ES-I3 (cell line): Measurements from ENCODE around the gene B3GLCT.
"Not testable (repeated sequence)": the region's sequence is repeated elsewhere in the genome, so short reads cannot be mapped to it uniquely, and the experiment has no call there.

Experiments
- H3K36me3 ChIP-seq: 2 replicates; pipeline ENCODE4 v1.6.1; 2013; ENCODE audit warnings: mild to moderate bottlenecking, low read length, control low read depth, moderate library complexity; ENCODE audit not compliant: insufficient read depth
- H3K4me1 ChIP-seq: 2 replicates; pipeline ENCODE4 v1.6.1; 2013; ENCODE audit warnings: mild to moderate bottlenecking, control low read depth, low read length; ENCODE audit not compliant: insufficient read depth
- H3K9ac ChIP-seq: 2 replicates; pipeline ENCODE4 v1.6.1; 2013; ENCODE audit warnings: low read depth, mild to moderate bottlenecking, low read length, moderate library complexity
- H3K9me3 ChIP-seq: 2 replicates; pipeline ENCODE4 v1.6.1; 2013; ENCODE audit warnings: mild to moderate bottlenecking, low read length, moderate library complexity; ENCODE audit not compliant: control insufficient read depth, insufficient read depth

The B3GLCT gene

DNA sequence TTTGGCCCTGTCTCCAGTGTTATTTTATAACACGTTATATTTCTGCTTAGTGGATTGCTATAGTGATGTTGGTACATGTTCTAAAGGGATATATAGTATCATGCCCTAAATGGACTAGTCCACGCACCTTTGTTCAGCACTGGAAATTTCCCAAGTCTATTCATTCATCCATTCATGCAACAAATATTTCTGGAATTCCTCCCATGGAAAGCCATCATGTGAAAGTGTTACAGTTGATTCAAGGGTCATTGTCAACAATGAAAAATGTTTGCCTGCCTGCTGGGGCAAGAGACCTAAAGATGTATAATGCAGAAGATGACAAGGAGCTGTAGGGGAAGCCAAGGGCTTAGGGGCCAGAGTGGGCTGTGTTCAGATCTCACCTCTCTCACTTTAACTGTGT lies 27.2 kb upstream of the B3GLCT start:
- no peak overlapping the region for H3K9ac ChIP-seq

DNA sequence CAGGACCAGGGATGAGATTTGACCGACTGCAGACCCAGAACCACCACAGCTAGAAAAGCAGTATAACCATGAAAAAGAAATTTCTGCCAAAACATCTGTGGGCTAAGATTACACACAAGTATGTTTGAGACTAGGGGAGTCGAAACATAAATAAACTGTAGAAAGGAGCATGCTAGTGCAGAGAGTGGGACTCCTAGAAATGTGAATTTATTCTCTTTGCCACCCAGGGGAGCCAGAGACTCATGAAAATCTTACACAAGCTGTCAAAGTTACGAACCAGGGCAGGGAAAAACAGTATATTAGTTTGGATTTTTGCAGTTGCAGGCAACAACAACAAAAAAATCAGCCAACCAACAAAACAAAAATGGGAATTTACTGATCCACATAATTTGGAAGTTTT lies 25.8 kb upstream of the B3GLCT start:
- Histone ChIP-seq H3K4me1 (no peaks in the 10 kb centered on the region), H3K9ac (no peak overlapping the region), H3K36me3 (no peaks in the 10 kb centered on the region), H3K9me3 (no peaks in the 10 kb centered on the region)

More for the DNA sequence above, 27.2 kb upstream of the B3GLCT start:
- Histone ChIP-seq H3K4me1 (no peaks in the 10 kb centered on the region), H3K36me3 (no peaks in the 10 kb centered on the region), H3K9me3 (no peaks in the 10 kb centered on the region)

DNA sequence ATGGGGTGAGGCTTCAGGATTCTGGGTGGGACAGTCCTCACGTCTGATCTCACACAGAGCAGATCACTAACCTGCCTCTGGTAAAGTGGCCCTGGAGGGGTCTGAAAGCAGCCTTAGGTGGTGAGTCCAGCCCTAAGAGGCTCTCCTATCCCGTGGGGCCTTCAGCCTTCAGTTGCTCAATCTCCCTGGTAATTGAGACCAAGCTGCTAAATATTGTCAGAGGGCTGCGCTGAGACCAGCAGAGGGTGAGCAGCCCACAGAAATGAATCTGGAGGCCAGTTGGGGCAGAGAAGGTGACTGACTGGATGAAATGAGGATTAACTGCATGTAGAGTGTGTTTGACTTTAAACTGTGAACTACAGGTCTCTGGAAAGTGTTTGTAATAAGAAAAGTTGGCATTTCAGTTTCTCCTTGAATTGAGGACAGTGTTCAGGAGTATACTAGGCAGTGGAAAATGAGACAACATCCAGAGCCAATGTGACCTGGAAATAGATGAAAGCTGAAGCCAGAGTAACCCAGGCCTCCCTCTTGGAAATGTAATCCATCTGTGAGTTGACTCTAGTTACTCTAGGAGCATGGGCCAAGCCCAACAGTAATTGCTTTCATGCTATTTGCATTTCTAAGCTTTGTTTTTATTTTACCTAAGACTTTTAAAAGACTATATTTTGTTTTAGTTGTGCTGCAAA lies 23.8 kb upstream of the B3GLCT start:
- H3K9ac ChIP-seq, result no peak overlapping the region
- no peaks in the 10 kb centered on the region for H3K36me3 ChIP-seq
- no peaks in the 10 kb centered on the region for H3K9me3 ChIP-seq
- no peaks in the 10 kb centered on the region for H3K4me1 ChIP-seq

DNA sequence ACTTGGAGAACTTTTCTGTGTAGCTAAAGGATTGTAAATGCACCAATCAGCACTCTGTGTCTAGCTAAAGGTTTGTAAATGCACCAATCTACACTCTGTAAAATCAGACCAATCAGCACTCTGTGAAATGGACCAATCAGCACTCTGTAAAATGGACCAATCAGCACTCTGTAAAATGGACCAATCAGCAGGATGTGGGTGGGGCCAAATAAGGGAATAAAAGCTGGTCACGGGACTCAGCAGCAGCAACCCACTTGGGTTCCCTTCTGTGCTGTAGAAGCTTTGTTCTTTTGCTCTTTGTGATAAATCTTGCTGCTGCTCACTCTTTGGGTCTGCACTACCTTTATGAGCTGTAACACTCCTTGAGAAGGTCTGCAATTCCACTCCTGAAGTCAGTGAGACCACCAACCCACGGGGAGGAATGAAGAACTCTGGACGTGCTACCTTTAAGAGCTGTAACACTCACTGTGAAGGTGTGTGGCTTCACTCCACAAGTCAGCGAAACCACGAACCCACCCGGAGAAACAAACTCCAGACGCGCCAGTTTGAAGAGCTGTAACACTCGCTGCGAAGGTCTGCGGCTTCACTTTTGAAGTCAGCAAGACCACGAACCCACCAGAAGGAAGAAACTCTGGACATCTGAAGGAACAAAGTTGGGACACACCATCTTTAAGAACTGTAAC lies 21.8 kb upstream of the B3GLCT start:
- H3K4me1 ChIP-seq, result not testable (repeated sequence)

DNA sequence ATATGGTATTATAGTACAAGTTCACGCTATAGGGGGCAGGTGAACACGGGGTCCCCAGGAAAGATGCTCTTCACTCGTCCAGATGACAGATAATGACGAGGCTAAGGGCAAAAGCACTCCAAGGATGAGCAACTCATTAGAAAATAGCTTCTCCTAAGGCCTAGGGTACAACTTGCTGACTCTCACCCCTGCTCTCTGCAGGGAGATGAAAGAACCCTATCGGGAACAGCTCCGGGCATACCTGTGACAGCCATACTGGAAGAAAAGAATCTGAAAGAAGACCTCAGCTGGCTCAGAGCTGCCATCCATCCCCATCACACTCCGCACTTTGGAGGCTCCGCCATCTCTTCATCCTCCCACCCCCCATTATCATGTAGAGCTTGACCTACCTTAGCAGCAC lies 20.5 kb upstream of the B3GLCT start:
- H3K4me1 ChIP-seq, result no peaks in the 10 kb centered on the region
- H3K36me3 ChIP-seq, result no peaks in the 10 kb centered on the region
- H3K9me3 ChIP-seq, result no peaks in the 10 kb centered on the region
- no peak overlapping the region for H3K9ac ChIP-seq

More for the DNA sequence above, 21.8 kb upstream of the B3GLCT start:
- not testable (repeated sequence) for H3K9me3 ChIP-seq, H3K9ac ChIP-seq, H3K36me3 ChIP-seq

DNA sequence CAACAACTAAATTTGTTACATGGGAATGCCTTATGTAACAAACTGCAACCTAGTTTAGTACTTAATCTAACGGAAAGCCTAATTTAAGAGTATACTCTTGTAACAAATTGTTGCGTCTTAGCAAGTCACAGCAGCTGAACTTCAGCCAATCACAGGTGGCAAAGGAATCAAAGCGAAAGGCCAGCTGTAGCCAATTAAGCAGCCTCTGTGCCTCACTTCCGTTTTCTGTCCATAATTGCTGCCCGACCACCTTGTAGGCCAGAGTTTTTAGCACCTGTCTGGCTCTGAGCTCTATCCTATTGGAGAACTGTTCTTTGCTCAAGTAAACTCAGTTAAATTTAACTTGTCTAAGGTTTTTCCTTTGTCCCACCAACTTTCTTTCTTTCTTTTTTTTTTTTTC lies 20.0 kb upstream of the B3GLCT start:
- Histone ChIP-seq H3K9ac (no peak overlapping the region), H3K36me3 (no peaks in the 10 kb centered on the region), H3K9me3 (no peaks in the 10 kb centered on the region), H3K4me1 (no peaks in the 10 kb centered on the region)

DNA sequence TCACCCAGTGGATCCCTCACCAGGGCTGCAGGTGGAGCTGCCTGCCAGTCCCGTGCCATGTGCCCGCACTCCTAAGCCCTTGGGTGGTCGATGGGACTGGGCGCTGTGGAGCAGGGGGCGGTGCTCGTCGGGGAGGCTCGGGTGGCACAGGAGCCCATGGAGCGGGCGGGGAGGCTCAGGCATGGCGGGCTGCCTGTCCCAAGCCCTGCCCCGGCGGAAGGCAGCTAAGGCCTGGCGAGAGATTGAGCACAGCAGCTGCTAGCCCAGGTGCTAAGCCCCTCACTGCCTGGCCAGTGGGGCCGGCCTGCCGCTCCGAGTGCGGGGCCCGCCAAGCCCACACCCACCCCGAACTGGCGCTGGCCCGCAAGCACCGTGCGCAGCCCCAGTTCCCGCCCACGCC lies 16.8 kb upstream of the B3GLCT start:
- no peaks in the 10 kb centered on the region for H3K36me3 ChIP-seq
- H3K9ac ChIP-seq, result no peak overlapping the region
- H3K9me3 ChIP-seq, result no peaks in the 10 kb centered on the region
- H3K4me1 ChIP-seq, result no peaks in the 10 kb centered on the region

DNA sequence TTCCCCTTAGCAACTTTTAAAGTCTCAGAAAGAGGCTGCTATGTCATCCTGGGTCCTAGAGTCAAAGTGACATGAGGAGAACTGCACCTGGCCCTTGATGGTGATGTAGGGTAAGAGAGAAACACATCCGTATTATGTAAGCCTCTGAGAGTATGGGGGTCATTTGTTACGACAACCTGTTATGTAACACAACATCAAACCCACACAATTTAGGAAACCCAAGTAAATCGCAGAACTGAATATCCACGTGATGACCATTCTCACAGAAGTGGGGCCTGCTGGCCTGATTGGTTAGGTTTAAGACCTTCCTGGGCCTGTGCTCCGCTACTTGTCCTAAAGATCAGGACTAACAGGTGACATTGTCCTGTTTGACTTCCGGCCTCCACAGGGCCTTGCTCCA lies 15.3 kb upstream of the B3GLCT start:
- Histone ChIP-seq H3K9me3 (no peaks in the 10 kb centered on the region), H3K9ac (no peak overlapping the region), H3K4me1 (no peaks in the 10 kb centered on the region), H3K36me3 (no peaks in the 10 kb centered on the region)

DNA sequence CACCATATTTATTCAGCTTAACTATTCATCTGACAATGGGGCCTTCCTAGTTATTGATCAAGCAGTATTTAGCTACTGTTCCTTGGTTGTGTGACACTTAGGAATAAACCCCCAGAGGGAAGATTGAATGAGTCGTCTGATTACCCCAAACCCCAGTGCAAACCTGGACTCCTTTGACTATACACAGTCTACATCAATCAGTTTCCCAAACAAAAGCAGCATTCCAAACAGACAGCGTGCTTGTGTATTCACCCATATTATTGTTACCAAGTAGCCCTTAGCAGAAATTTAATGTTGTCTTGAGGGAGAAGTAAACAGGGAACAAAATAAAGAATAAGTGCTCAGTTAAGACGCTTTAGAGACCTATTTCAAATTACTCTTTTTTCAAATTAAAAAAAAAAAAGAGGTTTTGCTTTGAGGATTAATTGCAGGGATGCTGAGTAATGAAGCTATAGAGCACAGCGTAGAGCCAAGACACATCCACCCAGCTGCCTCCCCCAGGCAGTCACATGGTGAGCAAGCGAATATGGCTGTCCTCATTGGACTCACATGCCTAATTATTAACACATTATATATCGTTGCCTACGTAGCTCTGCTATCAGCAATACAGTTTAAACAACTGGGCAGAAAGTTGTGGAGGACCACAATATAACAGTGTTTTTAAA lies 14.7 kb upstream of the B3GLCT start:
- H3K9ac ChIP-seq, result no peak overlapping the region
- H3K4me1 ChIP-seq, result no peaks in the 10 kb centered on the region
- H3K9me3 ChIP-seq, result no peaks in the 10 kb centered on the region
- H3K36me3 ChIP-seq, result no peaks in the 10 kb centered on the region

DNA sequence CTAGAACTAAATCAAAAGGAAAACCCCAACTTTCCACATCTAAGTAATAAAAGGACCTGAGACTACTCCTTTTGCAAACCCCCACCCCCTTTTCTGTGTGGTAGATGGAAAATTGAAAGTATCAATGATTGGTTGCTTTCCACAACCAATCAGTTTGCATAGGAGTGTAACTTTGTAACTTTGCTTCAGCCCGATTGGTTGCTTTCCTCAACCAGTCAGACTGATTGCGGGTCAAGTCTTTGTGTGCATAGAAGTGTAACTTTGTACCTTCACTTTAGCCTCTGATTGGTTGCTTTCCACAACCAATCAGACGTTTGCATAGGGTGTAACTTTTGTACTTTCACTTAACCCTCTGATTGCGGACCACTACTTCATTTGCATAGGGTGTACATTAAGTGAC lies 8.0 kb upstream of the B3GLCT start:
- Histone ChIP-seq H3K9me3 (no peaks in the 10 kb centered on the region), H3K4me1 (no peaks in the 10 kb centered on the region), H3K9ac (no peak overlapping the region), H3K36me3 (no peaks in the 10 kb centered on the region)

DNA sequence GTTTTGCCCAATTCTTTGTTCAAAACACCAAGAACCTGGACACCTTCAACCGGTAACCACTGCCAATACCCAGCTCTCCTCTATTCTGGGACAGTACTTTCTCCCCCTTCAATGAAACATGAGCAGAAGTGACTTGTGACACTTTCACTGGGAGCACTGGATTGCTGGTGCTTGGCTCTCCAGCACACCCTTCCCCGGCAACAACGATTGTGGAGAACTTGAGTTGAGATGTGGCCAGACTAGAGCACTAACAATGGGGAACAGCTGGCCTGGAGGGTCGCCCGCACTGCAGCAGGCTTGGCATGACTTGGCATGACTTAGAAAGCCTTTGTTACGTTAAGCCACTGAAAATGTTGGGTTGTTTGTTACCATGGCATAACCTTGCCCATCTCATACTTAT lies 7.5 kb upstream of the B3GLCT start:
- H3K9me3 ChIP-seq, result no peaks in the 10 kb centered on the region
- H3K36me3 ChIP-seq, result no peaks in the 10 kb centered on the region
- H3K9ac ChIP-seq, result no peak overlapping the region
- H3K4me1 ChIP-seq, result no peaks in the 10 kb centered on the region

DNA sequence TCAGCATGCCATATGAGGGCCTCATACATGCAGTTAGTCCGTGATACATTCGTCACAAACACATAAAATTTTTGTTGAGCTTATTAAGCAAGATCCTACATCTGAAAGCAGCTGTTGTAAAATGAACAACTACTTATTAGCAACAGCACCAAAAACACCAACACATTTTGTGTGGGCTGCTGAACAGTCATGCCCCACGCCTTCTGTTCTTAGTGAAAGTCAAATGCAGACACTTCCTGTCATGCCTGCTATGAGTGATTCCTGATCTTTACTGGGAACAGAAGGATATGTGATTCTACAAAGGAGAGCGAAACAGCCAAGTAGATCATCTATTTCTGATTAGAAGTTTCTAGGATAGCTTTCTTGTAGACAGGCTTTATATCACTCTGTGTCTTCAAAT lies 4.2 kb upstream of the B3GLCT start:
- Histone ChIP-seq H3K9ac (no peak overlapping the region), H3K9me3 (no peaks in the 10 kb centered on the region), H3K4me1 (no peaks in the 10 kb centered on the region), H3K36me3 (no peaks in the 10 kb centered on the region)

DNA sequence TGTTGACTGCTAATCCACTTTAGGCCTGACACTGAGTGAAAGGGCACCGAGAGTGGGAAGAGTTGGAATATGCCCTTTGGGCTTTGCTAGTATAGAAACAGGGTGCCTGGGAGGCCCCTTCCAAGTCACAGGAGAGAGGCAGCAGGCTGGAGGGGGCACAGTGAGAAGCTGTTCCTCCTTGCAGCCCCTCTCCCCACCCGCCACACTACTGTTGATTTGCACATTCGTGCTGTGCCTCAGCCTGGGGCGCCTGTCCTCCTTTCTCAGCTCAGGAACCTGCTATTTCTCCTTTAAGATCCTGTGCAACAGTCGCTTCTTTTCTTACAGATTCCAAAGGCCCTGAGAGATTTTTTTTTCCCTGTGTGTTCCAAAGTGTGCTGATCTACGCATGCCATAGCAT lies 2.8 kb upstream of the B3GLCT start:
- no peaks in the 10 kb centered on the region for H3K4me1 ChIP-seq
- no peak overlapping the region for H3K9ac ChIP-seq
- H3K9me3 ChIP-seq, result no peaks in the 10 kb centered on the region
- no peaks in the 10 kb centered on the region for H3K36me3 ChIP-seq

DNA sequence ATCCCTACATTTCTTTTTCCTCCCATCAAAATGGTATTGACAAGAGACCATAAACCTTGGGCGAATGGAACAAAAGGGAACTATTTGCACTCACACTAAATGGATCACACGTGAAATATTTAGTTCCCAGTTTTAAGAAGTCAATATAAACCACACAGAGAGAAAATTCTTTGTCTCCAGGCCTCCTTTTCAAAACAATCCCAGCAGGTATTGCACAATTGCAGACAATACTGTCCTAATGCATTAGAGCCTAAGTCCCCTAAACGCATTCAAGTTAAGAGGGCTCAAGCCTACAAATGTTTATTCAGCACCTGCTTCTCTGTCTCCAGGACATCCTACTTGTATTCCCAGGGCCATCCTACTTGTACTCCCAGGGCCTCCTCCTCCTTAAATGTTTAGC lies 1.3 kb upstream of the B3GLCT start:
- H3K9me3 ChIP-seq, result no peaks in the 10 kb centered on the region
- no peak overlapping the region for H3K9ac ChIP-seq
- no peaks in the 10 kb centered on the region for H3K36me3 ChIP-seq
- H3K4me1 ChIP-seq, result no peaks in the 10 kb centered on the region

DNA sequence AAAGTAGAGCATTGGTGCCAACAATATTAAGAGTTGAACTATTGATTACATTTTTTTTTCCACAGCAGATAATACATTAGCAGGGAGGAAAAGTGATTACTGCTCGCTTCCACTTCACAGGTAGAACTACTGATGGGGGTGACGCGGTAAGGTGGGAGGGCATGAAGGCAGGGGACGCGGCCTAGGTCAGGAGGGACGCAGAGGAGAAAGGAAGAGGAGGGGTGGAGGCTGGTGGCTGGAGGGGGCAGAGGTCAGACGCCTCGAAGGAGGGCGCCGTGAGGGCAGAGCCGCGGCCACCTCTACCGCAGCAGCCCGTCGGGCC lies 287 bp upstream of the B3GLCT start:
- Histone ChIP-seq H3K9ac (peak overlapping the region; percentile 82; the same call in 1 of the 2 replicates), H3K9me3 (no peaks in the 10 kb centered on the region), H3K4me1 (no peaks in the 10 kb centered on the region), H3K36me3 (no peaks in the 10 kb centered on the region)
